ENCODE data around the gene AICDA.

GRCh38 chr12:8554451-8555195, 58.0 kb downstream of the AICDA start:
- TF ChIP-seq POLR2A (IDR thresholded peaks at IDR 0.05) (no peak), CTCF (IDR thresholded peaks at IDR 0.05) (no peak), POLR2AphosphoS5 (IDR thresholded peaks at IDR 0.05) (no peak), EP300 (IDR thresholded peaks at IDR 0.05) (no peak)

All from gastroesophageal sphincter (tissue), 3 donors.